Measurements from ENCODE around the gene CENPU. TPM values are rescaled to one million over a fixed set of nuclear protein-coding genes. Genes with fewer than 3 reads are reported as not detected.

Gene CENPU
- total RNA-seq, 1 donor from 2014 or later: 25.4 TPM

DNA sequence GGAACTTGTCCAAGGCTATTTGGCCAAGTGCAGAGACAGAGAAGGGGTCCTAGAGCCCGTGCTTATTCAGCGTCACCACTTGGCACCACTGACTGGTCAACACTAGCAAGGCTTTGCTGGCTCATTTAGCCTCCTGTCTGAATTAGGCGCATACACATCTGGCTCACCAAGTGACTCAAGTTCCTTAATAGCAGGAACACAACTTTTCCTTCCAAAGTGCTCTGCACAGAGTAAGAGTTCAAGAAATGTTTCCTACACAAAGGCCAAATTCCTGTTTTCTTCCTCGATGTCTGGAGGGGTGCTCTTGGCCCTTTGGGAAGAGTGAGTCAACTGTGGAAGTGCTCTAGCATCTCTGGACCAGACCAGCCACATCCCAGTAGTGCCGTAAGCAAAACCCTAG is 26.8 kb upstream of the CENPU start:
- Mint-ChIP-seq H3K36me3 (peaks cover 36% of the 10 kb centered on the region), H3K27ac (no peak overlapping the region), H3K4me1 (no peaks in the 10 kb centered on the region), H3K27me3 (ENCODE audit: low read depth) (no peaks in the 10 kb centered on the region), H3K9me3 (peaks cover 5% of the 10 kb centered on the region), H3K4me3 (no peak overlapping the region)
- no peak for DNase-seq (ENCODE audit: low spot score in 2 of 2, unreplicated experiment in 2 of 2)
- TF ChIP-seq CTCF (IDR thresholded peaks at IDR 0.05; ENCODE audit: unreplicated experiment): no peak

DNA sequence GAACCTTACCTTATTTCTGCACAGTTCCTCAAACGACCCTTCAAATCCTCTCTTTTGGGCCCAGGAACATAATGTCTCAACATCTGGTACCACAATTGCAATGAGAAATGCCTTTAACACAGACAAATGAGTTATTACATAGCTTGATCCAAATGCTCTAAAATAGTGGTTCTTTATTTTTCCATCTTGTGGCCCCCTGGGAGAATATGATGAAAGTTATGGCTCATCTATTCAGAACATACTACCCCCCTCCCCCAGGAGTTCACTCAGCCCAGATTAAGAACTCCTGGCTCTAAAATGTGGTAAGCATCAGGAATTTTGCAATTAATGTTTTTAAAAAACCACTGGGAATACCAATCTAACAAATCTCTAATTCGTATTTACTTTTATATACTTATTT is 23.9 kb upstream of the CENPU start:
- H3K27me3 Mint-ChIP-seq (ENCODE audit: low read depth): no peaks in the 10 kb centered on the region
- no peak overlapping the region for H3K4me3 Mint-ChIP-seq
- H3K9me3 Mint-ChIP-seq: peaks cover 5% of the 10 kb centered on the region
- no peak for DNase-seq (ENCODE audit: low spot score in 2 of 2, unreplicated experiment in 2 of 2)
- H3K4me1 Mint-ChIP-seq: peaks cover 4% of the 10 kb centered on the region
- no peak overlapping the region for H3K27ac Mint-ChIP-seq
- no peak for TF ChIP-seq CTCF (IDR thresholded peaks at IDR 0.05; ENCODE audit: unreplicated experiment)
- peaks cover 32% of the 10 kb centered on the region for H3K36me3 Mint-ChIP-seq

DNA sequence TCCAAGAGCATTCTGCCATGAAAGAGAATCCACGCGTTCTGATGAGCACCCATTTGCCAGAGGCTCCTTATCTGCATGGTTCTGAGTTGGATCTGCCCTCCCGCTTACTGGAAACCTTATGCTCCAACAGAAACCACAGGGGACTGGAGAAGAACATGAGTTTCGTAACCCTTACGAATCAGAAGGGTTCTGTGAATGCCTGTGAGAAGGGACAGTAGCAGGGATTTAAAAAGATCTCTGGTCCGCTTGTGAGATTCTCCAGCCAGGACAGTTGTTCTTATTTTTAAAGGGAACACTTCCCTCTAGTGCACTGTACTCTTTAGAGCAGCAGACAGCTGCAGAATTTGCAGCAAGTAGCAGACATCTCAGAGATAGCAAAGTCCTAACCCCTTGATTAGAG is 22.5 kb upstream of the CENPU start:
- H3K9me3 Mint-ChIP-seq: peaks cover 5% of the 10 kb centered on the region

DNA sequence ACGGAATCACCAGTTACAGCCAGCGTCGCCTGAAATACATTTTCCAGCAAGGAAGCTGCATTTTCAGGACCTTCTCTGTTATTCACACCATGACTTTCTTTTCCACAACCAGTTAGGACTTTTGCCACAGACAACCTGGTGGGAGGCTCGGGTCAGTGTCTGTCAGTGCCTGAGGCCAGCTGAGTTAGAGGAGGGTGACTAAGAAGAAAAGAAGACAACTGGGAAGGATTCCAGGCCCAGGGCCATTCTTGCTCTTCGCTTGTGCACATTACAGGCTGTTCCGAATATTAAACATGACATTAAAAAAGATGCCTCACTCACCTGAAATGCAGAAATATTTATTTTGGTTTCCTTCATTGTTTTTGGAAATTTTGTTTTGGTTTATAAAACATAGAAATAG is 21.4 kb upstream of the CENPU start:
- H3K36me3 Mint-ChIP-seq: peaks cover 20% of the 10 kb centered on the region
- no peak overlapping the region for H3K27ac Mint-ChIP-seq
- TF ChIP-seq CTCF (IDR thresholded peaks at IDR 0.05; ENCODE audit: unreplicated experiment): no peak
- no peak for DNase-seq (ENCODE audit: low spot score in 2 of 2, unreplicated experiment in 2 of 2)
- H3K4me3 Mint-ChIP-seq: no peak overlapping the region
- peaks cover 5% of the 10 kb centered on the region for H3K9me3 Mint-ChIP-seq
- H3K27me3 Mint-ChIP-seq (ENCODE audit: low read depth): no peaks in the 10 kb centered on the region
- H3K4me1 Mint-ChIP-seq: peaks cover 13% of the 10 kb centered on the region

More for the DNA sequence above, 22.5 kb upstream of the CENPU start:
- Mint-ChIP-seq H3K27me3 (ENCODE audit: low read depth) (no peaks in the 10 kb centered on the region), H3K27ac (no peak overlapping the region), H3K4me1 (peaks cover 5% of the 10 kb centered on the region), H3K36me3 (peaks cover 27% of the 10 kb centered on the region), H3K4me3 (no peak overlapping the region)
- no peak for TF ChIP-seq CTCF (IDR thresholded peaks at IDR 0.05; ENCODE audit: unreplicated experiment)
- no peak for DNase-seq (ENCODE audit: low spot score in 2 of 2, unreplicated experiment in 2 of 2)

GRCh38 chr4:184752496-184753275 is 18.8 kb upstream of the CENPU start:
- TF ChIP-seq CTCF (IDR thresholded peaks at IDR 0.05; ENCODE audit: unreplicated experiment): no peak
- peaks cover 10% of the 10 kb centered on the region for H3K36me3 Mint-ChIP-seq
- H3K4me1 Mint-ChIP-seq: peaks cover 31% of the 10 kb centered on the region
- H3K27me3 Mint-ChIP-seq (ENCODE audit: low read depth): no peaks in the 10 kb centered on the region
- no peak for DNase-seq (ENCODE audit: low spot score in 2 of 2, unreplicated experiment in 2 of 2)
- no peak overlapping the region for H3K4me3 Mint-ChIP-seq
- no peaks in the 10 kb centered on the region for H3K9me3 Mint-ChIP-seq
- H3K27ac Mint-ChIP-seq: no peak overlapping the region

Data from mesothelial cell of epicardium (in vitro differentiated cells).